ENCODE measurements around the gene AGL.
"Not testable (repeated sequence)": the region's sequence is repeated elsewhere in the genome, so short reads cannot be mapped to it uniquely, and the experiment has no call there.

Gene AGL

DNA sequence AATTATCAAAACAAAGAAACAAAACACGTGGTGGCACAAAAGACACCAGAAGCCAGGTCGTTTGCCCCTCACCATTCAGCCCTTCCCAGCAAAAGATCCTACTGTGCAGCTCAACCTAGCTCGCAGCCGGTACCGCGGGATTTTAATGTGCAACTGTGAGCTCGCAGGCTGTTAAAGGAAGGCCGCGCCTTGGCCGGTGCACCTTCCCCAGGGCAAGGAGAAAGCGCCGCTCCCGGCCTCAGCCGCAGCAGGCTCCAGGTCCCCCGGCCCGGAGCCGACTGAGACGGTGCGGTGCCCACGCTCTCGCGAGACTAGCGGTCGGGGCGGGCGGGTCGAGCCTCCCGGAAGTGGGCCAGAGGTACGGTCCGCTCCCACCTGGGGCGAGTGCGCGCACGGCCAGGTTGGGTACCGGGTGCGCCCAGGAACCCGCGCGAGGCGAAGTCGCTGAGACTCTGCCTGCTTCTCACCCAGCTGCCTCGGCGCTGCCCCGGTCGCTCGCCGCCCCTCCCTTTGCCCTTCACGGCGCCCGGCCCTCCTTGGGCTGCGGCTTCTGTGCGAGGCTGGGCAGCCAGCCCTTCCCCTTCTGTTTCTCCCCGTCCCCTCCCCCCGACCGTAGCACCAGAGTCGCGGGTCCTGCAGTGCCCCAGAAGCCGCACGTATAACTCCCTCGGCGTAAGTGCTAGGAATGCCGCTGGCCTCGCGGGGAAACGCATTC, at the start of gene AGL:
Gene AGL, plus strand, starts transcription at position 618 of the 715 bp plus-strand sequence. CDS start 682 bp downstream, outside the sequence.
- peak; percentile 80 for DNase-seq

DNA sequence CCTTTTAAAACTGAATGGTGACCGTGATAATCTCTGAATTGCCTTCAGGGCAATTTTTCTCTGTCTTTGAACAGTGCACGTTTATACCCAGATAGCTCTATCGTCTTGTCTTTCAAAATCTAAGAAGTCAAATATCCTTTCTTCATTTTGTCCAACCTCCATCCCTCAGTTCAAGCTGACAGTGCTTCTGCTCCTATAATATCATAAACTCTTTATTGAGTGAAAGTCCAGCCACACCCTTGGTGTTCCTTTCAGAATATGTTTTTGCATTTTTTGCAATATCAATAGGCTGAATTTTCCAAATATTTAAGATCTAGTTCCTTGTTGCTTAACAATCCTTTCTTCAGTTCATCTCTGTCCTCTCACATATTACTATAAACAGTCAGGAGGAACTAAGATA, 48.6 kb upstream of the AGL start:
- DNase-seq, result no peak

DNA sequence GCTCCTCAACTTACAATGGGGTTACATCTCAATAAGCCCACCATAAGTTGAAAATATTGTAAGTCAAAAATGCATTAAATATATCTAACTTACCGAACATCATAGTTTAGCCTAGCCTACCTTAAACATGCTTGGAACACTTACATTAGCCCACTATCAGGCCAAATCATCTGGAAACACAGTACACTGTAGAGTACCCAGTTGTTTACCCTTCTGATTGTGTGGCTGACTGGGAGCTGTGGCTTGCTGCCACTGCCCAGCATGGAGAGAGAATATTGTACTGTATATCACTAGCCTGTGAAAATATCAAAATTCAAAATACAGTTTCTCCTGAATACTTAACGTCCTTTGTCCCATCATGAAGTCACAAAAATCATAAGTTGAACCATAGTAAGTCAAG, 43.3 kb upstream of the AGL start:
- DNase-seq, result no peak

DNA sequence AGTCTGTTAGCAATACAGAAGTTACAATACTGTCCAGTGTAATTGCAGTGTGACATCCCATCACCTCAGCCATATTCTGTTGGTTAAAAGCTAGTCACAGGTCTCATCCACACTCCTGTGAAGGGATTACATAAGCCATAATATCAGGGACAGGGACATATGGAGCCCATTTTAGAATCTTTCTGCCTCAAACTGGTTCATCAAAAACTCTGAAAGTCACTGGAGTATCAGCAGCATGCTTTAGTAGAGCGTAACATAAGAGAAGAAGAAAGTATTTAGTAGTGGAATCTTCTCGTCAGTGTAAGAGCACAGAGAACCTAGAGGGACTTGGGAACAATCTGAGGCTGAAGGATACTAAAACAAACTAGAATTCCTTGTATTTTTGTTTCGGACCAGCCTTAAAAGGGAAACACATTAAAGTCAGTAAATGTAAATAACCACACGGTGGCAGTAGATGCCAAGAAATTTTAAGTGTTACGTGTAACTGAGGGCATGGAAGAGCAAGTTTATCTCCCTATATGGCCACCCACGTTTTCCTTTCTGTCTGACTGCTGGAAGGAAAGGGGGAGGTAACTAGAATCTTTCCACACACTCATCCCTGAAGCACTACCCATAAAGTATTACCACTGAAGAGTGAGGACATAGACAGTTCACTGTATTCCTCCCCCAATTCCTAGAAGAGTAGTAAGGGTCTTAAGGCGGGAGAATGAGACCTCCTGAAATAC, 41.6 kb upstream of the AGL start:
- peak; percentile 77 for DNase-seq

DNA sequence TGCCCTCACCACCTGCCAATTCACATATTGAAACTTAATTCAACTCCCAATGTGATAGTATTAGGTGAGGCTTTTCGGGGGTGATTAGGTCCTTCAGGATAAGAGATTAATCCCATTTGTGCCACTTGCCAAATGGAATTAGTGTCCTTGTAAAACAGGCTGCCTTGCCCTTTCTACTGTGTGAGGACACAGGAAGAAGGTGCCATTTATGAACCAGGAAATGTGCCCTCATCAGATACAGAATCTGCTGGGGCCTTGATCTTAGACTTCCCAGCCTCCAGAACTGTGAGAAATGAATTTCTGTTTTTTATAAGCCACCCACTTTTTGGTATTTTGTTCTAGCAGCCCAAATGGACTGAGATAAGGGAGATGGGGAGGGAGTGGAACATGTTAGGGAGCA, 39.1 kb upstream of the AGL start:
- no peak for DNase-seq

DNA sequence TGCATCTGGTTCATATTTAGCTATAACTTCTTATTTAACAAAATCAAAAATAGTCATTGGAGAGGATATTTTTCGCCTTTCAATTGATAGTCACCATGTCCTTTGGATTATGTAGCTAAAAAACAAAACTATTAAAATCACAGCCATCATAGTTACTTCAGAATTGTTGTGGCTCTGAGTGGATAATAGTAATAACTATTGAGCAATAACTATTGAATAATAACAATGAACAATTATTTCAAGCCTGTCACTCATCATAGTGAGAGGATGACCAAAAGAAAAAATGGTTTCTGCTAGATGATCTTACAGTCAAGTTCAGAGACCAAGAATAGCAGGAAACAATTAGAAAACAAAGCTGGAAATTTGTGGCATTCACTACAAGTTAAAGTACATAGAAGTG, 38.4 kb upstream of the AGL start:
- DNase-seq, result no peak

DNA sequence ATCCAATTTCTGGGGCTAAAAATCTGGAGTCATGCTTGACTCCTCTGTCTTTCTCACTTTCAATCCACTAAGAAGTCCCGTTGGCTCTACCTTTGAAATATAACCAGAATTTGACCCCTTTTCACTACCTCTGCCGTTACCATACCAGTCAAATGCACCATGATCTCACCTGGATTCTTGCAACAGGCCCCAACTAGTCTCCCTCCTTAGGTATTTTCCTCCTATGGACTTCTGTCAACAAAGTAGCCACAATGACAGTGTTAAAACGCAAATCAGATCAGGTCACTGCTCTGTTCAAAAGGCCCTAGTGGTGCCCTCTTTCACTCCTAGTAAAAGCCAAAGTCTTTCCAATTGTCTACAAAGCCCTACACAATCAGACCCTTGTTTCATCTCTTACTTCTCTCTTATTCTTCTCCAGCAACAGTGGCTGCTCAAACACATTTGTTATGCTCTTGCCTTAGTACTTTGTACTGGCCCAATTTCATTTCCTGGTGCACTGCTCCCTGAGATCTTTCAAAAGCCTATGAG, 35.7 kb upstream of the AGL start:
- no peak for DNase-seq

DNA sequence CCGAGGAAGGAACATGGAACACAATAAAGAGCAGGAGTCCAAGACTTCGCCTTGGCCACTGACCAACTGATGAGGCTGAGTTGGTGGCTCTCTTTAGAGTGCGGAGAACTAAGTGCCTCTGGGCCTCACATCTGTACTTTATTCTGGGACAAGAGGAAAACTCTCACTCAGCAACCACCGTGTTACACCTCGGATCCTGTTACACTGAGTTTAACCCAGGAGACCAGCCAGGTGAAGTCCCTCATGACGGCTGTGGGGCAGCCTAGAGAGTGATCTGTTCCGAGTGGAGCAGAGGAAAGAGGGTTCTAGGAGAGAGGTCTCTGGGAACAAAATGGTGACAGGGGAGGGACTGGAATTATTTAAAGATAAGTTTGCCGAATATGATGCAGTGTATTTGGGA, 33.5 kb upstream of the AGL start:
- no peak for DNase-seq

DNA sequence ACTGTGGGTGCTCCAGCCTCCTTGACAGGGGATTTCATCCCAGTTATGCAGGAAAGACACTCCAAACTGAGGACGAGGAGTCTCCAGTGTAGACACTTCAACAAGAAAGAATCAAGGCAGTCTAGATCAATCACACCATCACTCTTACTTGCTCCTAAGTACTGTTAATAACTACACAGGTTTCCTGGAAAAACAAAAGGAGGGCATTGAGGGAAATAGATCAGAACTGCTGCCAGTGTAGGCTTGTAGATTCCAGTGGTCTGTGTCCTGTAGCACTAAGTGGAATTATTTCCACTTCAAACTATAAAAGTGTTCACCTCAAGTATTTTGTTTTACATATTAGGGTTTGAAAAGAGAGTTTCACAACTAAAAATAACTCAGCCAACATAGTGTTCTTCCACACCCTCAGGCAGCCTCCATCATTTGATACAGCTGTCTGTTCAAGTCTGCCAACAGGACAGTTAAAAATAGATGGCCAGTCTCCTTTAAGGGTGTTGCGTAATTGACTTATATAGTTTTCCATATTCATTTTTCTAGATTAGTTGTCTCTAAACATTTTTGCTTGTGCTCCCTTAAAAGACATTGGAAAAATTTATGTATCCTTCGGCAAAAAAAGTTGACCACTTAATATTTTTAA, 32.0 kb upstream of the AGL start:
- DNase-seq, result no peak

DNA sequence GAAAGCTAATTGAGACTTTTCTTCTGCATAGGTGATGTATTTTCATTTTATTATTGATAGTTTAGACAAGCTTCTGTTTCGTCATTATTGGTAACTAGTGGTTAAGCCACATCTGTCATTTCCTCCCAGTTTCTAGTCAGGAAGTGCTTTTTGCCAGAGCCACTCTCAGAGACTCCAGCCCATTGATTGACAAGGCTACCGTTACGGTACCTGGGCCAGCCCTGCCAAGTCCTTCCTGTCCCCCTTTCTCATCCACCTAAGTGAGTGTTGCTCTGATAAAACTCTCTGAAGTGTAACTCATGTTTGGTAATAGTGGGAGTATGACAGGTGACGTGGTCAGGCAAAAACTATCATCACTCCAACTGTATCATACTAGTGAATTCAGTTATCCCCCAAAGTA, 29.6 kb upstream of the AGL start:
- no peak for DNase-seq

DNA sequence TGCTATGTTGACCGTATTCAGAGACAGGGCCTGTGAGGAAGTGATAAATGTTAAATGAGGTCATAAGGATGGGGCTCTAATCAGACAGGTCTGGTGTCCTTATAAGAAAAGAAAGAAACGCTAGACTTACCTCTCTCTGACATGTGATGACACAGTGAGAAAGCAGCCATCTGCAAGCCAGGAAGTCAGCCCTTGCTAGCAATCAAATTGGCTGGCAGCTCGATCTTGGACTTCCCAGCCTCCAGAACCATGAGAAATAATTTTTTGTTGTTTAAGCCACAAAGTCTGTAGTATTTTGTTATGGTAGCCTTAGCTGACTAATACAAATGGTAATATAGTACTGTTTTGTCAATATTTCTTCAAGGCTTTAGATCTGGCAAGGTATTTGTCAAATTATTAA, 25.1 kb upstream of the AGL start:
- DNase-seq, result no peak

DNA sequence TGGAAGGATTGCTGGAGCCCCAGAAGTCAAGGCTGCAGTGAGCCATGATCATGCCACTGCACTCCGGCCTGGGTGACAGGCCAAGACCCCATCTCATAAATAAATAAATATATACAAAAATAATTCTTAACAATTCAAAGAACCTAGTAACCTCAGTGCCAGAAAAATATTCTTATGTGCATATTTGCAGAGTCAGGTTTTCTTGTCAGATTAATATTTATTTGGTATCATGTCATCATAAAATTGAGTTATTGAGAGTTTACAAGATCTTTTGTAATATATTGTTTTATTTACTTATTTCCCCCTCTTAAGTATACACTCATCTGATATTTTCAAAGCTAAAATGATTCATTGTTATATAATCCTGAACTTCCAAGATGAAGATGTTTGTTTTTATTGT, 24.5 kb upstream of the AGL start:
- no peak for DNase-seq

DNA sequence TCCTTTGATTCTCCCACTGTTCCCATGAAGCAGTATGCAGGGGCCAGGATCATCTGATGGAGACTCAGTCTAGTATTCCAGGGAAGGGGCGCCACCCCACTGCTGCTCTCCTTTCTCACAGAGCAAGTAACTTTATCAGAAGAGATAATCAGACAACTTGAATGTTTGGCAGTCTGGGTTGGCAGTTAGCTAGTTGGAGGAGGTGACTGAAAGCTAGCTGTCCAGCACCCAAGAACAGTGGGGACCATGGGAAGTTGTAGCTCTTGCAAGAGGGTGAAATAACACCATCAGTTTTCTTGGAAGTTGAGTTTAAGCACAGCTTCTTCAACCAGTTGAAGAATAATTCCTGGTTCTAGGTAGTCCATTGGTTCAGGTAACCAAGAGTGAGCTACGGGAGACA, 22.2 kb upstream of the AGL start:
- DNase-seq, result no peak

DNA sequence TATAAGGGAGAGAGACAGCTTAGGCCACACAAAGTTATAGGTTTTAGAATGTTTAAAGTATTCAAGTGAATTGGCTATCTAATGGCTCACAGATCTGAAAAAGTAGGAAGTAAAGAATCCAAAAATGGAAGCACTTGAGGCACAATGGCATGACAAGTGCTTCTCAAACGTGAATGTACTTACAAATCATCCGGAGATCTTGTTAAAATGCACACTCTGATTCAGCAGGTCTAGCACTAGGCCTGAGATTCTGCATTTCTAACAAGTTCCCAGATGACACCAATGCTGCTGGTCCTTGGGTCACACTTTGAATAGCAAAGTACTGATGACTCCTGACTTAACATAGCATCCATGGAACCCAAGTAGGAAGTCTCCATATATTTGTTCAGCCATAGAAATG, 20.9 kb upstream of the AGL start:
- no peak for DNase-seq

DNA sequence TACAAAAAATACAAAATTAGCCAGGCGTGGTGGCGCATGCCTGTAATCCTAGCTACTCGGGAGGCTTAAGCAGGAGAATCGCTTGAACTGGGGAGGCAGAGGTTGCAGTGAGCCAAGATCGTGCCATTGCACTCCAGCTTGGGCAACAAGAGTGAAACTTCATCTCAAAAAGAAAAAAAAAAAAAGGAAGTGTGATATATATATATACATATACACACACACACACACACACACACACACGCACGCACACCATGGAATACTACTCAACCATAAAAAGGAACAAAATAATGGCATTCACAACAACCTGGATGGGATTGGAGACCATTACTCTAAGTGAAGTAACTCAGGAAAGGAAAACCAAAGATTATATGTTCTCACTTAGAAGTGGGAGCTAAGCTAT, 16.2 kb upstream of the AGL start:
- DNase-seq, result not testable (repeated sequence)

DNA sequence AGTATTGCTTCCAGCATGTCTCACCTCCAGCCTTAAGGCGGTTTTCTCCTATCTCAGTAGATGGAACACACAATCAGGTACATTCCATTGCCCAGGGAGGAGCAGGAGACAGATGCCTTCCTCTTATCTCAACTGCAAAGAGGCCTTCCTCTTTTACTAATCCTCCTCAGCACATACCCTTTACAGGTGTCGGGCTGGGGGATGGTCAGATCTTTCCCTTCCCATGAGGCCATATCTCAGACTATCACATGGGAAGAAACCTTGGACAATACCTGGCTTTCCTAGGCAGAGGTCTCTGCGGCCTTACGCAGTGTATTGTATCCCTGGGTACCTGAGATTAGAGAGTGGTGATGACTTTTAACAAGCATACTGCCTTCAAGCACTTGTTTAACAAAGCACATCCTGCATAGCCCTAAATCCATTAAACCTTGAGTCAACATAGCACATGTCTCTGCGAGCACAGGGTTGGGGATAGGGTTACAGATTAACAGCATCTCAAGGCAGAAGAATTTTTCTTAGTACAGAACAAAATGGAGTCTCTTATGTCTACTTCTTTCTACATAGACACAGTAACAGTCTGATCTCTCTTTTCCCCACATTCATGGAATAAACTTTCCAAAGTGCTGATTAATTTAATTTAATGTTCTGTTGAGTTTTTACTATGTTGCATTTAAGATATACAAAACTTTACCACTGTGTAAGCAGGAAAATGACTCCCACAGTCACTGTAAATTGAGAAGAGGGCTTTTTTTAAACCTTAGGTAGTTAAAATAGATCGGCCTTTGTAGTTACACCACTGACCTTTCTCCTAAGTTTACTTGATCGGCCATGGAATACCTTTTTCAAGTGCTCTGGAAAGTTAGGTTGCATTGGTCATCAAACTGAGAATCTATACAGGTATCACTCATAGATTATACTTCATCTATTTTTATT, 13.7 kb upstream of the AGL start:
- peak; percentile 41 for DNase-seq

DNA sequence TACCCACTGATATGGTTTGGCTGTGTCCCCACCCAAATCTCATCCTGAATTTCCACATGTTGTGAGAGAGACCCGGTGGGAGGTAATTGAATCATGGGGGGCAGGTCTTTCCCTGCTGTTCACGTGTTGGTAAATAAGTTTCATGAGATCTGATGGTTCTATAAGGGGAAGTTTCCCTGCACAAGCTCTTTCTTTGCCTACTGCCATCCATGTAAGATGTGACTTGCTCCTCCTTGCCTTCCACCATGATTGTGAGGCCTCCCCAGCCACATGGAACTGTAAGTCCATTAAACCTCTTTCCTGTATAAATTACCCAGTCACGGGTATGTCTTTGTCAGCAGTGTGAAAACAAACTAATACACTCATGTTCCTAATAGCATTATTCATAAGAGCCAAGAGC, 9.8 kb upstream of the AGL start:
- DNase-seq, result not testable (repeated sequence)

DNA sequence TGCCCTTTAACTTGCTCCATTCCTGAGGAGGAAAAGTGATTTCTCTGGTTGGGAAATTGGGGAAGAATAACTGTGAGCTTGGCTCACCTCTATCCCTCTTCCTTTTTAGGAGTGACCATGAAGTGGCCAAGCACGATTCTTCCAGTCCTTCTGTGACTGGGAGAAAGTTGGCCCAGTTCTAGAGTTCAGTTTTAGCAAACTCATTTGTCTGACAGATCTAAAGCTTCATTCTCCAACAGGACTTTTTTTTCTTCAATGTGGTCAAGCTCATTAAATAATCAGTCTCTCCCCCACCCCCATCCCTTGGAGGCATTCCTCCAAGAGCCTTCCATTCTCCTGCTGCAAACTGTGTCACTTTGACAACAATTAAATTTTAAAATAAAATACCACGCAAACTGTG, 6.4 kb upstream of the AGL start:
- DNase-seq, result no peak

DNA sequence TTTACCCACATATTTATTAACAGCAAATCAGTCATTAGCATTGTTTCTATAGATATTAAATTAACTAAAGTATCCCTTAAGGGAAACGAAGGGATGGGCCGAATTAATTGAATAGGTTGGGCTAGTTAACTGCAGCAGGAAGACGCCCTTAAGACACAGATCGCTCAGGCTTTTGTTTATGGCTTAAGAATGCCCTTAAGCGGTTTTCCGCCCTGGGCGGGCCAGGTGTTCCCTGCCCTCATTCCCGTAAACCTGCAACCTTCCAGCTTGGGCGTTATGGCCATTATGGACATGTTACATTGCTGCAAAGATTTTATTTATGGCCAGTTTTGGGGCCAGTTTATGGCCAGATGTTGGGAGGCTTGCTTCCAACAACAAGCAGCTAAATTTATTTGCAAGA, 5.0 kb upstream of the AGL start:
- not testable (repeated sequence) for DNase-seq

DNA sequence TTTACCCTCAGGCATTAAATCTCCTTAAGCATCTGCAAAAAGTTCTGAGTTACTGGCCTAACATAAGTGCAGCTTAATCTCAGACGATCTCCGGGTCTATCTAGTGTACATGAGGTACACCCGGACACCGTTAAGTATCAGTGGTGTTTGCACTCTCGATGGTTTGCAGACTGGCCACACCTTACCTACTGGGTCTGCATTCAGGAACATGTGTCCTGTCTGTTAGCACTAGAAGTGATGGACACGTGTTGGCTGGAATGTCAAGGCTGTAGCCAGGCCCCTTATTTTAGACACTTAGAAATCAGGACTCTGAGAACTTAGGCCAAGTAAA, 783 bp upstream of the AGL start:
- DNase-seq, result no peak

DNA sequence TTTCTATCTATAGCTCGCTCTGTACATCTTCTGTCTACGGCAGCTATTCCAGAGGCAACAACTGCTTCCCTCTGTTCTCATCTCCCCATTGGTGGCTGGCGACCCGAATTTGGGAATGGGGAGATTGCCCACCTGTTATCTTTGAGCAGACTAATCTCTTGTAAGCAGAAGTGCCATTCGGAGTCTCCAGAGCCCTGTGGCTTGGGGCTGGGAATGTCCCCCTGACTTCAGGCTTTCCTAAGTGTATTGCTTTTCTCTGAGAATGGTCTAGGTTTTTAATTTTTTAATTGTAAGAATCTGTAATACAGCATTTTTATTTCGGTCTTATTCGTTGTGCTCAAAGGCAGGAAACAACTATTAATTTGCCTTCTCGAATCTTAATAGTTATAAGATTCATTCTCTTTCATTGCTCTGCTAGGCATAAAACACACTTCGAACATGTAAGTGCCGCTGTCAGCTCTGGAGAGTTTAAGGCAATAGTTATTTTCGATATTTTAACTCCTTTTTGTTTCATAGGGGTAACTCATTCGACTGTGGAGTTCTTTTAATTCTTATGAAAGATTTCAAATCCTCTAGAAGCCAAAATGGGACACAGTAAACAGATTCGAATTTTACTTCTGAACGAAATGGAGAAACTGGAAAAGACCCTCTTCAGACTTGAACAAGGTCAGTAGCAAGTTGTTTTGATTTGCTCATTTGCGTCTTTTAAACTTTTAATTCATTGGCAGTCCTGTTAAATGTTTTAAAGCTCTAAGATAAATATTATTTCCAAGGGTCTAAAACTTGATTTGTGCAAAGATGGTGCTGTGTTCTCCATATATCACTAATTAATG, 514 bp downstream of the AGL start:
- DNase-seq, result no peak

DNA sequence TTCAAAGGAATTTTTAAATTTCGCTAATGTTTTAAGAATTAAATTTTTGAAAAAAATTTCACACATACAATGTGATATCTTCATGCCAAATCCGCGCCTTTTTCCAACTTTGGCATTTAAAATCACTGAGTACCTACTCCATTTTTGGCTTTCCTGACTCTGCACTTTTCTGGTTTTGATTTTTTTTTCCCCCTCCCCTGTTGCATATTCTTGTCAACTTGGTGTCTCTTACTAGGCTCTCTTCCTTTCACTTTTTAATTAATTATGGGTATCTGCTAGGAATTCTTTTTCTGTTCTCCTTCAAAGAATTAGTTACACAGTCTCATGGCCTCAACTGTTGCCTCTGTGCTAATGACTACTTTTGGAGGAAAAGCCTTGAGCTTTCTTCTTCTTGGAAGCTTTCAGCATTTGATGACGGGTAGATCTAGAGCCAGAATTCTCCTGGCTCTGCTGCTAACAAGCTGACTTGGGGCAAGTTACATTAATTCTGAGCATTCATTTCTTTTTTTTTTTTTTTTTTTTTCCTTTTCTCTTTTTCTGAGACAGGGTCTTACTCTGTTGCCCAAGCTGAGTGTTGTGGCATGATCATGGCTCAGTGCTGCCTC, 1.8 kb downstream of the AGL start:
- no peak for DNase-seq

Measured in NCI-H1436 (cell line).